Rectal smooth muscle tissue (tissue), 1 donor: ENCODE data around the gene NNT.
"Not testable (repeated sequence)": the region's sequence is repeated elsewhere in the genome, so short reads cannot be mapped to it uniquely, and the experiment has no call there.

Experiments used
- H3K27ac ChIP-seq: one replicate; pipeline ENCODE4 v1.7.0; 2013; ENCODE audit warnings: low read depth, low read length, inconsistent platforms
- H3K27me3 ChIP-seq: one replicate; pipeline ENCODE4 v1.7.0; 2013; ENCODE audit warnings: low read length; ENCODE audit not compliant: control insufficient read depth, insufficient read depth
- H3K36me3 ChIP-seq: one replicate; pipeline ENCODE4 v1.7.0; 2013; ENCODE audit warnings: low read length; ENCODE audit not compliant: control insufficient read depth, insufficient read depth
- H3K4me1 ChIP-seq: one replicate; pipeline ENCODE4 v1.7.0; 2013; ENCODE audit warnings: low read length; ENCODE audit not compliant: control insufficient read depth, insufficient read depth
- H3K4me3 ChIP-seq: one replicate; pipeline ENCODE4 v1.7.0; 2013; ENCODE audit warnings: low read length
- H3K9ac ChIP-seq: one replicate; pipeline ENCODE4 v1.7.0; 2013; ENCODE audit warnings: low read length

Gene NNT

DNA sequence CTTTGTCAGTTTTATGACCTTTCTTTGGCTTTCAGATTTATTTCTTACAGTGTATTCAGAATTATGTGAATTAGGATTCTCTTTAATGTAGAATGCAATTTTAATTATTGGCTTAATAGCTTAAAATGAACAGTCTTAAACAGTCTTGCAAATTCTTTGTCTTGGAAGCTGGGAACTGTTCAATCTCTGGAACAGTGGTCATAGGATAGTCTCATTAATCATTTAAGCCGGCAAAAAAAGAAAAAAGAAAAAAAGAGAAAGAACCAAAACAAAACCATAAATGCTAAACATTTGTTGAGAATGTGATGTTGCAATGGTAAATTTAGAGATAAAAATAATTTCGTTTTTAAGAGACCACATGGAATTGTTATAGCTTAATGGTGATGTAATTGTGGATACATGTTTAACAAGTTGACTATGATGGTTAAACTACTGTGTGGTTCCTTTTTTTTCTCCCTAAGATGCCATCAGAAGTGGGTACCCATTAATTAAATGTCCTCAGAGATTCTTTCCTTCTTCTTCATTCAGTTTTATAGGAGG lies 61.6 kb downstream of the NNT start:
- no peak overlapping the region for H3K27ac ChIP-seq
- H3K36me3 ChIP-seq, result peaks cover 3% of the 10 kb centered on the region
- H3K27me3 ChIP-seq, result no peaks in the 10 kb centered on the region
- no peak overlapping the region for H3K9ac ChIP-seq
- no peak overlapping the region for H3K4me3 ChIP-seq
- no peaks in the 10 kb centered on the region for H3K4me1 ChIP-seq

DNA sequence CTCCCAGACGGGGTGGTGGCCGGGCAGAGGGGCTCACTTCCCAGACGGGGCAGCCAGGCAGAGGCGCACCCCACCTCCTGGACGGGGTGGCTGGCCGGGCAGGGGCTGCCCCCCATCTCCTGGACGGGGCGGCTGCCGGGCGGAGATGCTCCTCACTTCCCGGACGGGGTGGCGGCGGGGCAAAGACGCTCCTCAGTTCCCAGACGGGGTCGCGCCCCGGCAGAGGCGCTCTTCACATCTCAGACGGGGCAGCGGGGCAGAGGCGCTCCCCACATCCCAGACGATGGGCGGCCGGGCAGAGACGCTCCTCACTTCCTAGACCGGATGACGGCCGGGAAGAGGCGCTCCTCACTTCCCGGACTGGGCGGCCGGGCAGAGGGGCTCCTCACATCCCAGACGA lies 62.8 kb downstream of the NNT start:
- not testable (repeated sequence) for H3K9ac ChIP-seq, H3K36me3 ChIP-seq, H3K4me1 ChIP-seq, H3K27ac ChIP-seq, H3K4me3 ChIP-seq, H3K27me3 ChIP-seq

DNA sequence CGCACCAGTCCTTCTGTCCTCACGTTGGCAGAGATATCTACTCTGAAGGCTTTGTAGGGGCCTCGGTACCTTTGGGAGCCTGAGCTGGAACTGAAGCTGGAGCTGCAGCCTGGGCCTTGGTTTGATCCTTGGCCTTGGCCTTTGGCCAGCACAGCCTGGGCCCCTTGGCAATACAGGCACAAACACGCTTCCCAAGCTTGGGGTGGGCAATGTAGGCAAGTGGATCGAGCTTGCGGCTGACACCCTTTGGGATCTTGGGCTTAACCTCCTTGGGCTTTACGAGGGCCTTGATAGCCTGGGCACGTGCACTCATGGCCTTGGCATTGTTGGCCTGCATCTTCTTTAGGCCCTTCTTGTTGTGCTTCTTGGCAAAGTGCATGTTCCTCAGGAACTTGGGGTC lies 63.7 kb downstream of the NNT start:
- not testable (repeated sequence) for H3K4me3 ChIP-seq, H3K36me3 ChIP-seq, H3K27ac ChIP-seq, H3K27me3 ChIP-seq, H3K4me1 ChIP-seq, H3K9ac ChIP-seq

DNA sequence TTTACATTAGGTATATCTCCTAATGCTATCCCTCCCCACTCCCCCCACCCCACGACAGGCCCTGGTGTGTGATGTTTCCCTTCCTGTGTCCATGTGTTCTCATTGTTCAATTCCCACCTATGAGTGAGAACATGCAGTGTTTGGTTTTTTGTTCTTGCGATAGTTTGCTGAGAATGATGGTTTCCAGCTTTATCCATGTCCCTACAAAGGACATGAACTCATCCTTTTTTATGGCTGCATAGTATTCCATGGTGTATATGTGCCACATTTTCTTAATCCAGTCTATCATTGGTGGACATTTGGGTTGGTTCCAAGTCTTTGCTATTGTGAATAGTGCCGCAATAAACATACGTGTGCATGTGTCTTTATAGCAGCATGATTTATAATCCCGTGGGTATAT lies 64.4 kb downstream of the NNT start:
- H3K27ac ChIP-seq, H3K4me3 ChIP-seq, H3K4me1 ChIP-seq, H3K36me3 ChIP-seq, H3K27me3 ChIP-seq, H3K9ac ChIP-seq: not testable (repeated sequence)

DNA sequence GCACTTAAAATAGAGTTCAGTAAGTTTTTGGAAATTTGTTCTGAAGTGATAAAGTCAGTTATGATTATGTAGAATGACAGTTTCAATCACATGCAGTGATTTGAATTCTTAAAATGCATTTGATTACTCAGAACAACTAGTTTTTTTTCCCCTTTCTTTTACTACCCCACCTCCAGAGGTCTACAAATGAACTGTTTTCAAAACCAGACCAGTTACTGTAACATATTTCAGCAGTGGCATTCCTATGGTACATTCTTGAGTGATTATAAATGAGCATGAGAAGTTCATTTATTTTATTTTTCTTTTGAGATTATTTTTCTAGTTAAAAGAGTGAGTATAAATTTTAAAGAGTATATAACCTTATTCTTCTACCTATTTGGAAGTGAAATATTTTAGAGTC lies 71.6 kb downstream of the NNT start:
- no peaks in the 10 kb centered on the region for H3K4me1 ChIP-seq

DNA sequence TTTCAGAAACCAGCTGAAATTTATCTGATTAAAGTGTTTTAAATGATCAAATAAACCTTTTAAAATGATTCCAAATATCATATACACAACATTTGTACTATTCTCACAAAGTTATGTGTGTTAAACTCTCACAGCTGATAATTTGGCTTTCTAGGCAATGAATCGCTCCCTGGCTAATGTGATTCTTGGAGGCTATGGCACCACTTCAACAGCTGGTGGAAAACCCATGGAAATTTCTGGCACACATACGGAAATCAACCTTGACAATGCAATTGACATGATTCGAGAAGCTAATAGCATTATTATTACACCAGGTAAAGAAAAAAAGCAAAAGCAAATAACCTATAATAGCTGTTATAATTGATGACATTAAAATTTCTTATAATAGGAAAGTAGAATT lies 72.4 kb downstream of the NNT start:
- Histone ChIP-seq H3K4me3 (no peak overlapping the region), H3K4me1 (no peaks in the 10 kb centered on the region), H3K27me3 (no peaks in the 10 kb centered on the region), H3K9ac (no peak overlapping the region), H3K36me3 (peaks cover under 1% of the 10 kb centered on the region), H3K27ac (no peak overlapping the region)

More for the DNA sequence above, 71.6 kb downstream of the NNT start:
- Histone ChIP-seq H3K4me3 (no peak overlapping the region), H3K27me3 (no peaks in the 10 kb centered on the region), H3K9ac (no peak overlapping the region), H3K36me3 (no peaks in the 10 kb centered on the region), H3K27ac (no peak overlapping the region)

DNA sequence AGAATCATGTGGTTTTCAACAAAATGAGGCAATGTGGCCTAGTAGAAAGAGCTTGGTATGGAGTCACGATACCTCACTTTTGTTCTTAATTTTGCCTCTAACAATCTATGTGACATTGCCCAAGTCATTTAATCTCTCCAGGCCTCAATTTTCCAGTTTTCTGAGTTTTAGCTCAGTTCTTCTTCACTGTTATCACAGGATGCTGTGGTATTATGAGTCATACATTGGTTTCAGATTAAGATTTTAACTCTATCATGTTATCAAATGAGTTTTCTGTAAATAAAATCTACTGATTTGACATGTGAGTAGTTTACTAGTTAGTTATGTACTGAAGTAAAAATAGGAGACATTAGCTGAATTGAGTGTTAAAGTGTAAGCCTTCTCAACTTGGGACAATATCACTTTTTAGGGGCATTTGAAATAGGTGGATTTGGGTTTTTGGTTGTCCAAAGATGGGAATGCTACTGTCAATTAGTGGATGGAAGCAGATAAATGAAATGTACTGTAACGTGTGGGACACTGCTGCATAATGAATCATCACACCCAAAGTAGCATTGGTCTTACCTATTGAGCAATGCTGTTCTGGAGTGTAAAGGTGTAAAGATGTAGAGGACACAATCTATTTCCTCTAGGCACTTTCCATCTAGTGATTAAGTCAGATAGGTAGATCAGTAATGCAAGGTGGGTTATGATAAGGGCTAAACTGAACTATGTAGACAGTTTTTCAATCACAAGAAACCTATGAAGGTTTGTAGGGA lies 73.3 kb downstream of the NNT start:
- no peaks in the 10 kb centered on the region for H3K4me1 ChIP-seq
- peaks cover 2% of the 10 kb centered on the region for H3K36me3 ChIP-seq
- H3K27me3 ChIP-seq, result no peaks in the 10 kb centered on the region
- H3K27ac ChIP-seq, result no peak overlapping the region
- no peak overlapping the region for H3K4me3 ChIP-seq
- H3K9ac ChIP-seq, result no peak overlapping the region

DNA sequence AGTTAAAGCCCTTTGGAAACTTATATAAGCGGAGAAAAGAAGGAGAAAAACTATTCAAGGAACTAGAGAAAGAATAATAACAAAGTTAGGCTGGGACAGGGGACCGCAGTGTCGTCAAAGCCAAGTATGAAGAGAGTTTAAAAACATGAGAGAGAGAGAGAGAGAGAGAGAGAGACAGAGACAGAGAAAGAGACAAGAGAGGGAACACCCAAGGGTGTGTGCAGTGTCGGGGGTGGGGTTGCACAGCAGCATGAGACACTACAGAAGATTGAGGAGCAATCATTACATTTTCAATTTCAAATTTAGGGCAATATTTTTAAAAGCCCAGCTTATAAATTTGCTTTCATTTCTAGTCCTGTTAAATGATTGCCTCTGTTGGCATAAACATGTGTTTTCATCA lies 74.3 kb downstream of the NNT start:
- Histone ChIP-seq H3K9ac (no peak overlapping the region), H3K36me3 (peaks cover 2% of the 10 kb centered on the region), H3K4me1 (no peaks in the 10 kb centered on the region), H3K4me3 (no peak overlapping the region), H3K27me3 (no peaks in the 10 kb centered on the region), H3K27ac (no peak overlapping the region)

DNA sequence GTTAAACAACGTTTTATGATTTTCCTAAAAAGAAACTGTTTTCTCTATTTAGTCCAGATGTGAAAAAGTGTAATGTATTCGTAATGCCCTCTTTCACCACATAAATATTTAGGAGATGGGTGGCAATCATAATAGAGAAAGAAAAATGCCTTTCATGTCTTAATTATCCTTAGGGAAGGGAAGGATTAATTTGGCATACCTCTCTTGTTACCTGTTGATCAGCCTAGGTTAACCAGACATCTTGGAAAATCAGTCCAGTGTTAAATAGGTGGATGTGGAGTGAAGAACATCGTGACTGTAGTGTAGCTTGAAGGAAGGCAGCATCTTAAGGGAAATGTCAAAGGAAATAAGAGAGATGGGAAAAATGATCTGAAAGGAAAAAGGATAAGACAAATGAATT lies 76.2 kb downstream of the NNT start:
- H3K9ac ChIP-seq, result no peak overlapping the region
- H3K4me3 ChIP-seq, result no peak overlapping the region
- no peak overlapping the region for H3K27ac ChIP-seq
- peaks cover 2% of the 10 kb centered on the region for H3K36me3 ChIP-seq
- H3K4me1 ChIP-seq, result no peaks in the 10 kb centered on the region
- no peaks in the 10 kb centered on the region for H3K27me3 ChIP-seq

DNA sequence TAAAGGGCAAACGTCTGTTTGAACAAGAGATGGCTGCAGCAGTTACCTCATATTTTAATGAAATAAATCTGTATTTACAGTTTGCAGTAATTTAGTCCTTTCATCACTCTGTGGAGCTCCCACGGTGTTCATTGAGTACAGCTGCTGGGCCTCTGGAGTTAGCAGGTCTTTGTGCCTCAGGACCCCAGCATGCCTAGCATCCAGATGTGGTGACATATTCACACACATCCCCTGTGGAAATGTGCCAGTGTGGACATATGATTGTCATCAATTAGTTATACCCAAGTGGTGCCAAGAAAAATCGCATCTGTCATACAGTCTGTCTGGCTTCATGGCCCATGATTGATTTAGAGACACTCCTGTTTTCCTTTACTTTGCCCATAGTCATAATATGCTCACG lies 77.3 kb downstream of the NNT start:
- H3K36me3 ChIP-seq, result peaks cover 2% of the 10 kb centered on the region
- H3K27ac ChIP-seq, result no peak overlapping the region
- H3K4me3 ChIP-seq, result no peak overlapping the region
- no peaks in the 10 kb centered on the region for H3K4me1 ChIP-seq
- H3K27me3 ChIP-seq, result no peaks in the 10 kb centered on the region
- no peak overlapping the region for H3K9ac ChIP-seq

DNA sequence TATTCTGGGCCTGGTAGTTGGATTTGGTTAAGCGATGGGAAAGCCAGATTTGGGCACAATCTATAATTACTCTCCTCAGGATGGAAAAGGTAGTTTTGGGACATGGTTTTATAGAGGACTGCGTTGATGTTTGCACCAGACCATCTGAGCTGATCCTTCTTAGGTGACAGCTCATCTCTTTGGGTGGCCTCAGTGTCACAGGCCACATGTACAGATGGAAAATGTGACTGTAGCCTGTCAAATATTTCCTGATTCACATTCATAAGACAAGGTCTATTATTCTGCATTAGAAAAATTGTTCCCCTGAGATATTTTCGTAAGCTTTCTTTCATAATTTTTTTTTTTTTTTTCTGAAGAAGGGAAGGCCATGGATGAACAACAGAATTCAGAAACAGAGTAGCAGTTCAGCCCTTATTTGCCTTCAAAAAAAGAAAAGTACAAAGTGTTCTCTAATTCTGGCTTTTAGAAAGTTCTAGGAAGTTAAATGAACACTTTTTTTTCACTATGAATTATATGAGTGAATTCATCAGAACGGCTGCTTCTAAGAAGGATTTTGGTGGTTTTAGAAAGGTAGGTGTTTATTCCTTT lies 81.0 kb downstream of the NNT start:
- Histone ChIP-seq H3K27me3 (no peaks in the 10 kb centered on the region), H3K4me3 (no peak overlapping the region), H3K27ac (peak overlapping the region; percentile 14), H3K4me1 (no peaks in the 10 kb centered on the region), H3K36me3 (peaks cover 2% of the 10 kb centered on the region), H3K9ac (no peak overlapping the region)

DNA sequence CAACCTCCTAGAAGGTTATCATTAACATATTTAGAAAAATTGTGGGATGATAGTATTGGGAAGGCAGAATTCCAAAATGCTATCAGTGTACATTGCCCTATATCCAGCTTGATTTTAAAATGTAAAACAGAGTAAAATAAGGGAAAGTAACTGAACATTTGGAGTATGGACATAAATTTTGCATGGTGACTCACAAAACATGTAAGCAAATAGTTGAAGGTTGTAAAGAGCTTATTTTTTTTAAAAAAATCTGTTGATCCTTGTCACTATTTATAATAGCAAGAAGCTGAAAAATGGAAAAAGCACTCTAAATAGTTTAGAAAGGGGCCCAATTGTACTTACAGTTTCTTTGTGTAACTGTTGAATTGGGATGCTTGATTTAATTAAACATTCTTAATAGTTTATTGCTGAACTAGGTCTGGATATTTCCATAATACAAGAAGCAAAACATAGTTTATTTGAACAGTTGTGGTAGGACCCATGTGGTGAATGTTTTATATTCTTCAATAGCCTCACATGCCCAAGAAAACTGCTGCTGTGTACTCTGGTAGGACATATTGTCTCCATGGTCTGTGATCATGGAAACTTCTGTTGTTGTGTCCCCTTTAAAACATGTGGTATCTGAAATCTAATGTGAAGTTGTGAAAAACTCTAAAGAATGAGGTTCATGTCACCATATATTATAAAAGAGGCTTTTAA lies 82.4 kb downstream of the NNT start:
- no peak overlapping the region for H3K27ac ChIP-seq
- no peak overlapping the region for H3K4me3 ChIP-seq
- H3K27me3 ChIP-seq, result no peaks in the 10 kb centered on the region

More for the DNA sequence above, 82.4 kb downstream of the NNT start:
- H3K4me1 ChIP-seq, result no peaks in the 10 kb centered on the region
- peaks cover under 1% of the 10 kb centered on the region for H3K36me3 ChIP-seq
- no peak overlapping the region for H3K9ac ChIP-seq
